IMR-90 (cell line): ENCODE results near the gene CTCF. TPM values are rescaled to one million over a fixed set of nuclear protein-coding genes. Genes with fewer than 3 reads are reported as not detected.

Experiments
- ATAC-seq: fragments of 200-7000 bp; cut with Tn5 transposase; 2 replicates; pipeline ENCODE4 v1.9.1; 2020; ENCODE audit warnings: low read depth, mild to moderate bottlenecking, moderate library complexity
- BruUV-seq: library from RNA; stranded (reverse); fragments of 400-500 nt; replicated peaks from 2 replicates; lab custom pipeline; 2021; lab: Mats Ljungman, UMichigan
- CTCF ChIA-PET: fragments of 300-600 bp; formaldehyde crosslinking; extraction: SDS; loops from one replicate; lab custom pipeline; 2021; ENCODE audit warnings: antibody characterized with exemption; lab: Yijun Ruan, JAX
- POLR2A ChIA-PET: fragments of 300-600 bp; sonication (Branson Sonifier 250); formaldehyde crosslinking; loops from one replicate; lab custom pipeline; 2022; ENCODE audit warnings: antibody characterized with exemption; ENCODE audit not compliant: unreplicated experiment; lab: Charles Lee
- DNase-seq: peaks from one replicate; pipeline ENCODE4 v3.0.0; 2013
- H2AFZ ChIP-seq: replicated peaks from 2 replicates; pipeline ENCODE3; 2013; ENCODE audit warnings: low read length, mild to moderate bottlenecking; ENCODE audit not compliant: poor library complexity
- H2AK5ac ChIP-seq: 2 replicates; pipeline ENCODE4 v1.6.1; 2013; ENCODE audit warnings: low read depth, low read length, inconsistent platforms
- H2AK9ac ChIP-seq: replicated peaks from 2 replicates; pipeline ENCODE3; 2013; ENCODE audit warnings: mild to moderate bottlenecking, low read depth, low read length, moderate library complexity; ENCODE audit not compliant: poor library complexity
- H2BK120ac ChIP-seq: 2 replicates; pipeline ENCODE4 v1.6.1; 2013; ENCODE audit warnings: low read depth, low read length, inconsistent platforms
- H2BK15ac ChIP-seq: 3 replicates; pipeline ENCODE4 v1.6.1; 2013; ENCODE audit warnings: low read depth, low read length, inconsistent platforms
- H2BK20ac ChIP-seq: 2 replicates; pipeline ENCODE4 v1.6.1; 2013; ENCODE audit warnings: low read depth, mild to moderate bottlenecking, inconsistent platforms, low read length, moderate library complexity
- H2BK5ac ChIP-seq: 2 replicates; pipeline ENCODE4 v1.6.1; 2013; ENCODE audit warnings: mild to moderate bottlenecking, low read depth, low read length, inconsistent platforms; ENCODE audit not compliant: poor library complexity, severe bottlenecking
- H3K14ac ChIP-seq: replicated peaks from 2 replicates; pipeline ENCODE4 v1.6.1; 2013; ENCODE audit warnings: low read depth, low read length, inconsistent platforms
- H3K18ac ChIP-seq: 2 replicates; pipeline ENCODE4 v1.6.1; 2013; ENCODE audit warnings: low read depth, low read length, control low read depth
- H3K23ac ChIP-seq: 2 replicates; pipeline ENCODE4 v1.6.1; 2013; ENCODE audit warnings: low read depth, low read length, inconsistent platforms
- H3K27ac ChIP-seq: 2 replicates; pipeline ENCODE4 v1.5.1; 2013; ENCODE audit warnings: mild to moderate bottlenecking, control low read depth, low read length; ENCODE audit not compliant: insufficient read depth
- H3K27me3 ChIP-seq: 2 replicates; pipeline ENCODE4 v1.6.1; 2013; ENCODE audit warnings: low read length; ENCODE audit not compliant: control insufficient read depth, insufficient read depth
- H3K36me3 ChIP-seq: 2 replicates; pipeline ENCODE4 v1.6.1; 2013; ENCODE audit warnings: low read length, mixed read lengths; ENCODE audit not compliant: control insufficient read depth, insufficient read depth
- H3K4ac ChIP-seq: 2 replicates; pipeline ENCODE4 v1.6.1; 2013; ENCODE audit warnings: low read depth, low read length, inconsistent platforms
- H3K4me1 ChIP-seq: 2 replicates; pipeline ENCODE4 v1.6.1; 2013; ENCODE audit warnings: low read length, mixed read lengths; ENCODE audit not compliant: control insufficient read depth, insufficient read depth
- H3K4me2 ChIP-seq: 2 replicates; pipeline ENCODE4 v1.6.1; 2013; ENCODE audit warnings: low read depth, mild to moderate bottlenecking, control low read depth, low read length, moderate library complexity
- H3K4me3 ChIP-seq: 2 replicates; pipeline ENCODE4 v1.5.1; 2013; ENCODE audit warnings: low read depth, mild to moderate bottlenecking, control low read depth, low read length, moderate library complexity; ENCODE audit not compliant: insufficient read depth
- H3K56ac ChIP-seq: 2 replicates; pipeline ENCODE4 v1.6.1; 2013; ENCODE audit warnings: low read length, inconsistent platforms; ENCODE audit not compliant: insufficient read depth; ENCODE audit errors: extremely low read depth
- H3K79me1 ChIP-seq, 2 experiments: 2 replicates each; pipeline ENCODE4 v1.6.1; 2013; ENCODE audit warnings: low read length in 2 of 2, inconsistent platforms in 1 of 2, low read depth in 1 of 2
- H3K9ac ChIP-seq: 2 replicates; pipeline ENCODE4 v1.6.1; 2013; ENCODE audit warnings: low read depth, low read length, control low read depth
- H3K9me1 ChIP-seq: 2 replicates; pipeline ENCODE4 v1.6.1; 2013; ENCODE audit warnings: low read length, inconsistent platforms; ENCODE audit not compliant: insufficient read depth
- H3K9me3 ChIP-seq: 2 replicates; pipeline ENCODE4 v1.6.1; 2013; ENCODE audit warnings: low read length; ENCODE audit not compliant: control insufficient read depth, insufficient read depth
- H4K20me1 ChIP-seq: 2 replicates; pipeline ENCODE4 v1.6.1; 2013; ENCODE audit warnings: low read length, inconsistent platforms; ENCODE audit not compliant: insufficient read depth
- H4K5ac ChIP-seq: 2 replicates; pipeline ENCODE4 v1.6.1; 2013; ENCODE audit warnings: mild to moderate bottlenecking, low read depth, low read length, control low read depth
- H4K8ac ChIP-seq, 2 experiments: 2 replicates each; pipeline ENCODE4 v1.6.1; 2013; ENCODE audit warnings: low read depth in 2 of 2, low read length in 2 of 2, control low read depth in 1 of 2, inconsistent platforms in 1 of 2
- H4K91ac ChIP-seq: 2 replicates; pipeline ENCODE4 v1.6.1; 2013; ENCODE audit warnings: low read depth, low read length, inconsistent platforms; ENCODE audit not compliant: insufficient read depth
- BHLHE40 ChIP-seq: fragments of 150-350 bp; IDR thresholded peaks from 2 replicates; pipeline ENCODE4 v1.6.1; 2016; ENCODE audit warnings: mild to moderate bottlenecking, low read depth, low read length
- CEBPB ChIP-seq: IDR thresholded peaks from 2 replicates; pipeline ENCODE4 v1.6.1; 2012; ENCODE audit warnings: low read depth, low read length, improper control_type of control experiment
- CHD1 ChIP-seq: IDR thresholded peaks from 2 replicates; pipeline ENCODE4 v1.6.1; 2012; ENCODE audit warnings: low read depth, low read length, improper control_type of control experiment
- FOS ChIP-seq: fragments of 150-350 bp; IDR thresholded peaks from 2 replicates; pipeline ENCODE4 v1.6.1; 2016; ENCODE audit warnings: low read depth, low read length
- MAFK ChIP-seq: IDR thresholded peaks from 2 replicates; pipeline ENCODE4 v1.6.1; 2012; ENCODE audit warnings: low read depth, low read length, improper control_type of control experiment
- MAZ ChIP-seq: IDR thresholded peaks from 2 replicates; pipeline ENCODE4 v1.6.1; 2012; ENCODE audit warnings: low read depth, mild to moderate bottlenecking, low read length, improper control_type of control experiment, moderate library complexity, borderline replicate concordance
- MXI1 ChIP-seq: IDR thresholded peaks from 2 replicates; pipeline ENCODE4 v1.6.1; 2012; ENCODE audit warnings: low read depth, mild to moderate bottlenecking, low read length, moderate library complexity, borderline replicate concordance
- NFE2L2 ChIP-seq: fragments of 150-350 bp; IDR thresholded peaks from 2 replicates; pipeline ENCODE4 v1.6.1; 2016; ENCODE audit warnings: low read depth, mild to moderate bottlenecking, low read length
- POLR2A ChIP-seq: IDR thresholded peaks from 2 replicates; pipeline ENCODE4 v1.6.1; 2012; ENCODE audit warnings: mild to moderate bottlenecking, low read depth, low read length
- RAD21 ChIP-seq: IDR thresholded peaks from 2 replicates; pipeline ENCODE4 v1.6.1; 2012; ENCODE audit warnings: low read length, improper control_type of control experiment
- RCOR1 ChIP-seq: IDR thresholded peaks from 2 replicates; pipeline ENCODE4 v1.6.1; 2012; ENCODE audit warnings: mild to moderate bottlenecking, low read length, improper control_type of control experiment; ENCODE audit not compliant: insufficient replicate concordance
- RFX5 ChIP-seq: IDR thresholded peaks from 2 replicates; pipeline ENCODE4 v1.8.0; 2012; ENCODE audit warnings: low read depth, mild to moderate bottlenecking, low read length, moderate library complexity
- SMC3 ChIP-seq: fragments of 150-350 bp; IDR thresholded peaks from 2 replicates; pipeline ENCODE4 v1.6.1; 2016; ENCODE audit warnings: low read depth, mild to moderate bottlenecking, antibody characterized with exemption, low read length, moderate library complexity
- WGBS, 2 experiments: methylation state at CpG; one replicate each; pipeline versions ENCODE4 v1.1.5 to v1.1.7; 2013; ENCODE audit warnings: missing lambda C conversion rate in 2 of 2; ENCODE audit not compliant: insufficient read length in 1 of 2; ENCODE audit errors: extremely low coverage in 2 of 2; 5-methylcytosine and 5-hydroxymethylcytosine counted together
- dilution Hi-C: fragments of 300-500 bp; cut with HindIII; formaldehyde crosslinking; loops from one replicate; pipeline ENCODE4 v1.14.3; 2018; ENCODE audit warnings: low sequenced_read_pairs; ENCODE audit not compliant: unreplicated experiment
- in situ Hi-C: fragments of 300-500 bp; cut with MboI; formaldehyde crosslinking; loops from 3 replicates; pipeline ENCODE4 v1.14.3; 2019; ENCODE audit warnings: low sequenced_read_pairs, inconsistent platforms, mixed read lengths
- intact Hi-C: fragments of 100-400 bp; cut with micrococcal nuclease; formaldehyde crosslinking; loops from 2 replicates; pipeline ENCODE4 v1.10.0; 2022
- polyA plus RNA-seq, 3 experiments: library from polyadenylated mRNA; depleted of rRNA; stranded (reverse); fragments of >200 nt; gene quantifications; 2 replicates each; pipeline ENCODE4 v1.2.3, GENCODE V29; 2012; ENCODE audit warnings: low replicate concordance in 1 of 3
- total RNA-seq: library from RNA; depleted of rRNA; stranded (reverse); fragments of >200 nt; gene quantifications from 2 replicates; pipeline ENCODE4 v1.2.3, GENCODE V29; 2012
- TF ChIP-seq, protein P1 (sequence below): fragments of 150-350 bp; IDR thresholded peaks from 2 replicates; pipeline ENCODE4 v1.6.1; 2017; ENCODE audit warnings: mild to moderate bottlenecking, antibody characterized with exemption, low read length, low read depth
- TF ChIP-seq, protein P2 (sequence below): conservative IDR thresholded peaks from 2 replicates; pipeline ENCODE4 v1.5.1; 2012; ENCODE audit warnings: mild to moderate bottlenecking, low read depth, low read length, improper control_type of control experiment
- TF ChIP-seq, protein P3 (sequence below): fragments of 150-350 bp; IDR thresholded peaks from 2 replicates; pipeline ENCODE4 v1.6.1; 2016; ENCODE audit warnings: low read depth, mild to moderate bottlenecking, low read length, moderate library complexity, borderline replicate concordance

The CTCF gene
- total and polyA plus RNA-seq, 2 of the 4 experiments (the other 2 are of a cell fraction) = 16.1 to 22.8 TPM

DNA sequence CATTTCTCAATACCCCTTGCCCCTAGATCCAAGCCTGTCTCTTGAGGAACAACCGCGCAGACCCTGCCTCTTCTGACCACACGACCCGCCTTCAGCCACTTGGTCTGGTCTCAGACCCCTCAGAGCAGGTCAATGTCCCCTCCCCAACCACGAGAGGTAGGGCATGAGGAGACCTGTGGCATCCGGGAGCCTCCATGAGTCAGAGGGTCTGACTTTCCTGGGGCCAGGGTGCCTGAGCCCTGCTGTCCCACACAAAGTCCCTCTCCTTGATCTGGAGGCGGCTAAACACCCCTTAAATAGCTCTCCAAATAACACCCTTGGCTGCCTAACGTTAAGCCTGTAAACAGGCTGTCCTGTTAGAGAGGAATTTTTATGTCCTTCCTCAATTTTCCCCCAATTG, 87.7 kb downstream of the CTCF start:
- no peaks in the 10 kb centered on the region for H3K36me3 ChIP-seq
- no peak overlapping the region for H2AK5ac ChIP-seq
- no peak overlapping the region for H2BK5ac ChIP-seq
- no peak overlapping the region for H2AK9ac ChIP-seq
- H4K91ac ChIP-seq = no peak overlapping the region
- peaks cover 9% of the 10 kb centered on the region for H4K20me1 ChIP-seq
- H3K9me3 ChIP-seq = no peaks in the 10 kb centered on the region
- H3K9me1 ChIP-seq = peaks cover 3% of the 10 kb centered on the region; the same call in 1 of the 2 replicates
- no peak overlapping the region for H2BK15ac ChIP-seq
- dilution Hi-C loops (no loop called here), in situ Hi-C loops (no loop called here), intact Hi-C loops (no loop called here)
- WGBS, 2 experiments = 61% methylated on average over 4 of the region's 8 CpGs; no CpG with 5 or more reads in 1 of the 2 experiments
- no peak overlapping the region for H3K4me3 ChIP-seq
- POLR2A ChIA-PET = no interaction called here
- no TSS peak for BruUV-seq
- H3K18ac ChIP-seq = no peak overlapping the region
- no peak for DNase-seq
- H3K4ac ChIP-seq = no peak overlapping the region
- H2BK120ac ChIP-seq = no peak overlapping the region
- no peak overlapping the region for H3K27ac ChIP-seq
- no peak overlapping the region for H3K9ac ChIP-seq
- H3K4me2 ChIP-seq = no peak overlapping the region
- CTCF ChIA-PET = interaction anchor here (1.1 kb wide), 1 partner anchor 129 kb away, joined by 4 read pairs; no protein-coding TSS in a partner anchor
- no peak overlapping the region for H4K8ac ChIP-seq
- no peak overlapping the region for H2AFZ ChIP-seq
- TF ChIP-seq CEBPB (no peak), SMC3 (no peak), MAZ (no peak), RCOR1 (no peak), MXI1 (no peak), RAD21 (no peak), RFX5 (no peak), MAFK (no peak), CHD1 (no peak), NFE2L2 (no peak), FOS (no peak), POLR2A (no peak), BHLHE40 (no peak)
- TF ChIP-seq, protein P1, sequence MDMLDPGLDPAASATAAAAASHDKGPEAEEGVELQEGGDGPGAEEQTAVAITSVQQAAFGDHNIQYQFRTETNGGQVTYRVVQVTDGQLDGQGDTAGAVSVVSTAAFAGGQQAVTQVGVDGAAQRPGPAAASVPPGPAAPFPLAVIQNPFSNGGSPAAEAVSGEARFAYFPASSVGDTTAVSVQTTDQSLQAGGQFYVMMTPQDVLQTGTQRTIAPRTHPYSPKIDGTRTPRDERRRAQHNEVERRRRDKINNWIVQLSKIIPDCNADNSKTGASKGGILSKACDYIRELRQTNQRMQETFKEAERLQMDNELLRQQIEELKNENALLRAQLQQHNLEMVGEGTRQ = no peak
- TF ChIP-seq, protein P2, sequence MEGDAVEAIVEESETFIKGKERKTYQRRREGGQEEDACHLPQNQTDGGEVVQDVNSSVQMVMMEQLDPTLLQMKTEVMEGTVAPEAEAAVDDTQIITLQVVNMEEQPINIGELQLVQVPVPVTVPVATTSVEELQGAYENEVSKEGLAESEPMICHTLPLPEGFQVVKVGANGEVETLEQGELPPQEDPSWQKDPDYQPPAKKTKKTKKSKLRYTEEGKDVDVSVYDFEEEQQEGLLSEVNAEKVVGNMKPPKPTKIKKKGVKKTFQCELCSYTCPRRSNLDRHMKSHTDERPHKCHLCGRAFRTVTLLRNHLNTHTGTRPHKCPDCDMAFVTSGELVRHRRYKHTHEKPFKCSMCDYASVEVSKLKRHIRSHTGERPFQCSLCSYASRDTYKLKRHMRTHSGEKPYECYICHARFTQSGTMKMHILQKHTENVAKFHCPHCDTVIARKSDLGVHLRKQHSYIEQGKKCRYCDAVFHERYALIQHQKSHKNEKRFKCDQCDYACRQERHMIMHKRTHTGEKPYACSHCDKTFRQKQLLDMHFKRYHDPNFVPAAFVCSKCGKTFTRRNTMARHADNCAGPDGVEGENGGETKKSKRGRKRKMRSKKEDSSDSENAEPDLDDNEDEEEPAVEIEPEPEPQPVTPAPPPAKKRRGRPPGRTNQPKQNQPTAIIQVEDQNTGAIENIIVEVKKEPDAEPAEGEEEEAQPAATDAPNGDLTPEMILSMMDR = no peak
- TF ChIP-seq, protein P3, sequence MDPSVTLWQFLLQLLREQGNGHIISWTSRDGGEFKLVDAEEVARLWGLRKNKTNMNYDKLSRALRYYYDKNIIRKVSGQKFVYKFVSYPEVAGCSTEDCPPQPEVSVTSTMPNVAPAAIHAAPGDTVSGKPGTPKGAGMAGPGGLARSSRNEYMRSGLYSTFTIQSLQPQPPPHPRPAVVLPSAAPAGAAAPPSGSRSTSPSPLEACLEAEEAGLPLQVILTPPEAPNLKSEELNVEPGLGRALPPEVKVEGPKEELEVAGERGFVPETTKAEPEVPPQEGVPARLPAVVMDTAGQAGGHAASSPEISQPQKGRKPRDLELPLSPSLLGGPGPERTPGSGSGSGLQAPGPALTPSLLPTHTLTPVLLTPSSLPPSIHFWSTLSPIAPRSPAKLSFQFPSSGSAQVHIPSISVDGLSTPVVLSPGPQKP = no peak
- peaks cover 4% of the 10 kb centered on the region; the same call in 1 of the 2 replicates for H3K4me1 ChIP-seq
- H3K56ac ChIP-seq = no peak overlapping the region
- no peak overlapping the region for H2BK20ac ChIP-seq
- H3K14ac ChIP-seq = no peak overlapping the region
- H3K27me3 ChIP-seq = peaks cover 72% of the 10 kb centered on the region
- ATAC-seq = no peak
- no peak overlapping the region for H3K23ac ChIP-seq
- H3K79me1 ChIP-seq = no peaks in the 10 kb centered on the region
- H4K5ac ChIP-seq = no peak overlapping the region
